ENCODE results near the gene RGP1. TPM values are rescaled to one million over a fixed set of nuclear protein-coding genes. Genes with fewer than 3 reads are reported as not detected.

The RGP1 gene
- total and polyA plus RNA-seq, 7 donors, result 10.7 to 51.0 (median 34.6) TPM

- peak overlapping the region; percentile 79 for H3K4me3 ChIP-seq
- peak; percentile 19 to 66 for DNase-seq
- whole genome bisulfite sequencing, 3 donors, result 65 to 83% (median 67%) methylated on average over 31 to 34 of the region's 34 CpGs
These were observed 43.1 kb downstream of the RGP1 start for GRCh38 chr9:35792024-35792813.

GRCh38 chr9:35792826-35793225 lies 43.7 kb downstream of the RGP1 start:
- H3K4me1 ChIP-seq, result peaks cover 35% of the 10 kb centered on the region
- H3K27ac ChIP-seq, result peak overlapping the region; percentile 41
- 72 to 86% (median 76%) methylated on average over 14 of the region's 14 CpGs for WGBS, 3 donors
- H3K27me3 ChIP-seq (ENCODE audit: insufficient read depth in 3 of 3, low read length in 2 of 3), result no peaks in the 10 kb centered on the region
- no peaks in the 10 kb centered on the region for H3K9me3 ChIP-seq
- TF ChIP-seq CTCF (IDR thresholded peaks at IDR 0.05), result no peak
- intact Hi-C loops (cut with DNase I), result loop anchor here in 1 of 2 donors (2.0 kb wide), 1 partner anchor 18 kb away; no protein-coding TSS in a partner anchor
- DNase-seq (no peak), ATAC-seq (no peak)
- H3K4me3 ChIP-seq, result peak overlapping the region; percentile 79
- no peaks in the 10 kb centered on the region for H3K36me3 ChIP-seq (ENCODE audit: insufficient read depth in 1 of 2, low read depth in 1 of 2)

More at GRCh38 chr9:35792024-35792813, 43.1 kb downstream of the RGP1 start:
- intact Hi-C loops (cut with DNase I), result loop anchor here in 1 of 2 donors (2.0 kb wide), 1 partner anchor 19 kb away; no protein-coding TSS in a partner anchor
- peaks cover 35% of the 10 kb centered on the region for H3K4me1 ChIP-seq
- peak; percentile 6 to 35 (median 14) for ATAC-seq
- no peaks in the 10 kb centered on the region for H3K27me3 ChIP-seq (ENCODE audit: insufficient read depth in 3 of 3, low read length in 2 of 3)
- peak overlapping the region; percentile 88 for H3K27ac ChIP-seq
- TF ChIP-seq CTCF (IDR thresholded peaks at IDR 0.05), result no peak
- no peaks in the 10 kb centered on the region for H3K9me3 ChIP-seq
- H3K36me3 ChIP-seq (ENCODE audit: insufficient read depth in 1 of 2, low read depth in 1 of 2), result no peaks in the 10 kb centered on the region

GRCh38 chr9:35793461-35793860 lies 44.4 kb downstream of the RGP1 start:
- H3K9me3 ChIP-seq, result no peaks in the 10 kb centered on the region
- H3K4me1 ChIP-seq, result peaks cover 37% of the 10 kb centered on the region
- H3K36me3 ChIP-seq (ENCODE audit: insufficient read depth in 1 of 2, low read depth in 1 of 2), result no peaks in the 10 kb centered on the region
- no peak overlapping the region for H3K27ac ChIP-seq
- H3K4me3 ChIP-seq, result peak overlapping the region; percentile 79
- 50 to 59% (median 53%) methylated on average over 2 of the region's 2 CpGs for WGBS, 3 donors
- H3K27me3 ChIP-seq (ENCODE audit: insufficient read depth in 3 of 3, low read length in 2 of 3), result no peaks in the 10 kb centered on the region
- ATAC-seq (no peak), DNase-seq (no peak)
- intact Hi-C loops (cut with DNase I), result loop anchor here in 1 of 2 donors (2.0 kb wide), 1 partner anchor 17 kb away; no protein-coding TSS in a partner anchor
- no peak for TF ChIP-seq CTCF (IDR thresholded peaks at IDR 0.05)

GRCh38 chr9:35795695-35796094 lies 46.6 kb downstream of the RGP1 start:
- Histone ChIP-seq H3K27me3 (ENCODE audit: insufficient read depth in 3 of 3, low read length in 2 of 3) (no peaks in the 10 kb centered on the region), H3K4me3 (no peak overlapping the region), H3K4me1 (peaks cover 38% of the 10 kb centered on the region), H3K36me3 (ENCODE audit: insufficient read depth in 1 of 2, low read depth in 1 of 2) (peaks cover 3 to 13% of the 10 kb centered on the region in 2 donors), H3K9me3 (no peaks in the 10 kb centered on the region), H3K27ac (peak overlapping the region; percentile 24)
- no peak for TF ChIP-seq CTCF (IDR thresholded peaks at IDR 0.05)
- ATAC-seq (no peak), DNase-seq (no peak)
- intact Hi-C loops (cut with DNase I), result no loop called here

Measured in psoas muscle (tissue), 8 donors.